ENCODE data around the gene HBB.

The HBB gene

DNA sequence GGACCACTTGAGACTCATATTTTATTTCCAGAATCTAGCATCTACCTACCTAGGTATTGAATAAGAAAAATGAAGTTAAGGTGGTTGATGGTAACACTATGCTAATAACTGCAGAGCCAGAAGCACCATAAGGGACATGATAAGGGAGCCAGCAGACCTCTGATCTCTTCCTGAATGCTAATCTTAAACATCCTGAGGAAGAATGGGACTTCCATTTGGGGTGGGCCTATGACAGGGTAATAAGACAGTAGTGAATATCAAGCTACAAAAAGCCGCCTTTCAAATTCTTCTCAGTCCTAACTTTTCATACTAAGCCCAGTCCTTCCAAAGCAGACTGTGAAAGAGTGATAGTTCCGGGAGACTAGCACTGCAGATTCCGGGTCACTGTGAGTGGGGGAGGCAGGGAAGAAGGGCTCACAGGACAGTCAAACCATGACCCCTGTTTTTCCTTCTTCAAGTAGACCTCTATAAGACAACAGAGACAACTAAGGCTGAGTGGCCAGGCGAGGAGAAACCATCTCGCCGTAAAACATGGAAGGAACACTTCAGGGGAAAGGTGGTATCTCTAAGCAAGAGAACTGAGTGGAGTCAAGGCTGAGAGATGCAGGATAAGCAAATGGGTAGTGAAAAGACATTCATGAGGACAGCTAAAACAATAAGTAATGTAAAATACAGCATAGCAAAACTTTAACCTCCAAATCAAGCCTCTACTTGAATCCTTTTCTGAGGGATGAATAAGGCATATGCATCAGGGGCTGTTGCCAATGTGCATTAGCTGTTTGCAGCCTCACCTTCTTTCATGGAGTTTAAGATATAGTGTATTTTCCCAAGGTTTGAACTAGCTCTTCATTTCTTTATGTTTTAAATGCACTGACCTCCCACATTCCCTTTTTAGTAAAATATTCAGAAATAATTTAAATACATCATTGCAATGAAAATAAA, 2.1 kb downstream of the HBB start:
- no peak for DNase-seq

DNA sequence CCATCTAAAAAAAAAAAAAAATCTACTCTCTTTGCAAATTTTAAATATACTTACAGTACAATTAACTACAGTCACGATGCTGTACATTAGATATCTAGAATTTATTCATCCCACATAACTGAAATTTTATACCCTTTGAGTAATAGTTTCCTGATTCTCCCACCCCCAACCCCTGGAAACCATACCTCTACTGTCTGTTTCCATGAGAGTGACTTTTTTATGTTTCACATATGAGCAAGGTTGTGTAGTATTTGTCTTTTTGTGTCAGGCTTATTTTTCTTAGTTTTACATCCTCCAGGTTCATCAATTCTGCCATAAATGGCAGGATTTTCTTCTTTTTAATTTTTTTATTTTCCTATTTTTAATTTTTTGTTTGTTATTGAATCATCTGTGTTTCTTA, 3.2 kb downstream of the HBB start:
- no peak for DNase-seq

DNA sequence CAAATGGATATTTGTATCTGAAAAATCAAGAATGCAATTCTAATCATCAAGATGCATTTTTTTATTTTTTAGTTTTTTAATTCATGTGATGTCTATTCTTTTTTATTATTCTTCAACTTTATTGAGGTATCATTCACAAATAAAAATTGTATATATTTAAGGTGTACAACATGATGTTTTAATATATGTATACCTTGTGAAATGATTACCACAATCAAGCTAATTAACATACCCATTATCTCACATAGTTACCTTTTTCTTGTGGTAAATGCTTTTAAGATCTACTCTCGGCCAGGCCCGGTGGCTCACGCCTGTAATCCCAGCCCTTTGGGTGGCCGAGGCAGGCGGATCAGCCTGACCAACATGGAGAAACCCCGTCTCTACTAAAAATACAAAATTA, 3.7 kb downstream of the HBB start:
- DNase-seq: no peak

DNA sequence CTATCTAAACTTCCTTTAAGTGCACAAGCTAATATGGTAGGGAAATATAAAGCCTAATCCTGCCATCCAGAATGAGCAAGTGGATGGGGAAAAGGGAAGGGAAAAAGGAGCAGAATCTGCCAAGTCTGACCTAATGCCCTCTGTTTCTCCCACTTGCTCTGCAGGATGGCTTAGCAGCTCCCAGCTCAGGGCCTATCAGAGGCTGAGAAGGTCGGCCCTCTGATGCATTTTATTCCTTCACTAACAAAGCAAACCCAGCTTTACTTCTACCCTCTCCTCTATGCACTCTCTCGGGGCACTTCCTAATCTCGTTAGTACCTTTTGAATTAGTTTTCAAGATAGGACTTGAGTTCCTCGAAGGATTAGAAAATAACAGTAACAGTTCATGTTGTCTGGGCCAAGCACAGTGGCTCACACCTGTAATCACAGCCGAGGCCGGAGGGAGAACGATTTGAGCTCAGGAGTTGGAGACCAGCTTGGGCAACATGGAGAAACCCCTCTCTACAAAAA, 16.4 kb downstream of the HBB start:
- no peak for DNase-seq

DNA sequence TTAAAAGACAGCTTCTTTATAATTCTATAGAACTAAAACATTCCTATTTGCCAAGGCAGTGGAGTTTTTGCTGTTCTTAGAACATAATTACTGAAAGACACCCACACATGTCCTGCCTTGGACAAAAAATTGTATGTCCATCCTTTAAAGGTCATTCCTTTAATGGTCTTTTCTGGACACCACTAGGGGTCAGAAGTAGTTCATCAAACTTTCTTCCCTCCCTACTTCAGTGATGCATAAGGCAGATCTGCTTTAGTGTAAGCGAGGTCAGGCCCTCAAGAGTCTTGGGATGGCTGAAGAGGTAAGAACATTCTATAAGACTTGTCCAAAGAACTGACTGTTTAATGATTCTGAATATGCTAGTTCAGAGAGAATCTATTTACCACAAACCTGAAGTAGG, 22.1 kb downstream of the HBB start:
- DNase-seq: peak; percentile 46 to 70 (median 66)

DNA sequence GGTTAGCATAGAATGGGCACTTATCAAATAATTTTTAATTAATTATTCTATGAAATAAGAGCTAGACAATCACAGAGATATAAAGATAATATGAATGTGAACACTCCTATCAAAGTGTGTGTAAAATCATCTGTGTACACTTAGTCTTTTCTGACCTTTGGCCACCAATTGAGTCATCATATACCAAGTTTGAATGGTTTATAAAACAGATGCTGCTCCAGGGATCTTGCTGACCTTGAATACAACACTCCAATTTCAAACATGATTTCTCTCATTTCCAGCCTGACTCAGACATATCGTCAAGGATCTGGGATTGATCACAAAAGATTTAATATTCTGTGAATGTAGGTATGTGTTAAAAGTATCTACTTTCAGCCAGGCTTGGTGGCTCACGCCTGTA, 23.5 kb downstream of the HBB start:
- DNase-seq: no peak

DNA sequence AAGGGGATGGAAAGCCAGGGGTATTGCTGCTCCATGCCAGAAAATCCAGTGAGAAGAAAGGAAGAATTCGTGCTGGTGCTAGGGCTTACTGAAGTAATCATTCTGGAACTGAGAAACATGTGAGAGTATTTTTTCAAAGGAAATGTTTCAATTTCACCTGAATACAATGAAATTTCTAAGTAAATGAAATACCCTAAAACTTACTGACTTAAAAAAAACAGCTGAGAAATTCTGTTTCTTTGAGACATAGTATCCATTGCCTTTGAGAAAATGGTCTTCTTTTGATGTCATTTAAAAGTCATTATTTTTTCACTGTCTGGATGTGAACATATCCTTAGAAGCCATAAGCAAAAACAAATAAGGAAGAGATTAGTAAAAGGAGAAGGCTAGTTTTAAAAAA, 26.3 kb downstream of the HBB start, which contains the start of gene OR51V1:
TSS of gene OR51V1 (minus strand) at position 101 of the 400 bp plus-strand sequence. CDS start at position 101, 0 bp downstream.
- no peak for DNase-seq

DNA sequence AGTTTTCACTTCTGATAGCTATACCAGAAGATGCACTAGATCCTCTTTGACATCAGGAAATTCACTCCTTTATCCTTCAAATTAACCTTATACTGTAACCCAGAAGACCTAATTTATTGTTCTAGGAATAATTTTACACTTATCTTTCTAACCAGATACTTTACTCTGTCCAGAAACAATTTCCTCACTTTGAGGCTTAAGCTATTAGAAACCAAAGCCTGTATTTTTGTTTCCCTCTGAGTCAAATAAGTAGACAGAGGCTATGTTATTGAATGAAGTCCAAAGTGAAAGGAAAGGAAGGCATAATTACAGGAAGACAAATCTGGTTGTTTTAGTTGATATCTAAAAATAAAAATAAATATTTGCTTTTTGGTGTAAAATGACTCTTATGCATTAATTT, 28.6 kb downstream of the HBB start:
- no peak for DNase-seq

DNA sequence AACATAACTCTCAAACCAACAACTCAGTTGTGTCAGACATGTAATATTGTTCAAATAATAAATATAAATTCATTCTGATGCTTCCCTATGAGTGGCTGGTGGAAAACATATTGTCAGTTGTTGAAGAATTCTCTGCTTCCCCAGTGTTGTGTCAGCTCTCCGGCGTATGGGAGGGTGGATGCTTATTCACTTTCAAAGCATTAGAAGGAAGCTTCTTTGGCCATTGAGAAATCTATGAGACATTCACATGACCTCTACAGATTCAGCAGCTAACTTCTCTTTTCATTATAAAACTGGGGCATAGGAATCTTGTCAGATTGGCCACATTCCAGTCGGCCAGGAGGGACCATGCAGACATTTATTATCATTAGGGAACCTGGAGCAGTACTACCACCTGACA, 29.3 kb downstream of the HBB start:
- DNase-seq: peak; percentile 66 to 75 (median 74)

DNA sequence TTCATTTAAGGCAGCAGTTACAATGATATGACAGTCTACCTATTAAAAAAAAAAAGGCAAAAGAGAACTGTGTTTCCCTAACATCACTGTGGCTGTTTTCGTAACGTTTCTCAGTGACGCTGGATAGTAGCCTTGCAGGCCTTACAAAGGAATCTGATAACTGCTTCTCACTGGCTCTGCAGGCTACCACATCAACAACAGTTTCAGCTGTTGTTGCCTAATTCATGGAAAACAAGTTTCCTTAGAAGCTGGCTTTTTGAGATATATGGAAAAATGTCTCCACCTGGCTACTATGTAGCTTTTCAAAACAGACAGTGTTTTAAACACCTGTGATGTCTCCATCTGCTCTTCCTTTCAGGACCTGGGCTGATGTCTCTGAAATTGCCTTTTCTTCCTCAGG, 30.1 kb downstream of the HBB start:
- no peak for DNase-seq

DNA sequence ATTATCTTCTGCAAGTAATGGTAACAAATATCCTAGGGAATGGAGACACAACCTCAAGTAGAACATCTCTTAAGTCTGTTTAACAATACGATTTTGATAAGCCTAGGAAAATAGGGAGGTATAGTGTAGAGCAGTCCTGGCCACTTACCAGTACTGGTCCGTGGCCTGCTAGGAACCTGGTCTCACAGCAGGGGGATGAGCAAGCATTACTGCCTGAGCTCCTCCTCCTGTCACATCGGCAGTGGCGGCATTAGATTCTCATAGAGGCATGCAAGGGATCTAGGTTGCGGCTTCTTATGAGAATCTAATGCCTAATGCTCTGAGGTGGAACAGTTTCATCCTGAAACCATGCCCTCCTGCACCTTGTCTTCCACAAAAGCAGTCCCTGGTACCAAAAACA, 30.8 kb downstream of the HBB start:
- DNase-seq: no peak

DNA sequence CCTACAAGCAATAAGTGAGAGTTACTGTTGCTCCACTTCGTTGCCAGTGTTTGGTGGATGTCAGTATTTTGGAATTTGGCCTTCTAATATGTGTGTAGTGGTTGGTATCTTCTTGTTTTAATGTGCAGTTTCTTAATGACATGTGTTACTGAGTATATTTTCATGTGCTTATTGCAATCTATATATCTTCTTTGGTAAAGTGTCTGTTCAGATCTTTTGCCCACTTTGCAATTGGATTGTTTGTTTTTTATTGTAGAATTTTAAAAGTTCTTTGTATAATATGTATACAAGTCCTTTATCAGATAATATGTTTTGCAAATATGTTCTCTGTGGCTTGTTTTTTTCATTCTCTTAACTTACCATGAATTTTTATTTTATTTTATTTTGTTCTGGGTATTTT, 34.1 kb downstream of the HBB start:
- DNase-seq: no peak

DNA sequence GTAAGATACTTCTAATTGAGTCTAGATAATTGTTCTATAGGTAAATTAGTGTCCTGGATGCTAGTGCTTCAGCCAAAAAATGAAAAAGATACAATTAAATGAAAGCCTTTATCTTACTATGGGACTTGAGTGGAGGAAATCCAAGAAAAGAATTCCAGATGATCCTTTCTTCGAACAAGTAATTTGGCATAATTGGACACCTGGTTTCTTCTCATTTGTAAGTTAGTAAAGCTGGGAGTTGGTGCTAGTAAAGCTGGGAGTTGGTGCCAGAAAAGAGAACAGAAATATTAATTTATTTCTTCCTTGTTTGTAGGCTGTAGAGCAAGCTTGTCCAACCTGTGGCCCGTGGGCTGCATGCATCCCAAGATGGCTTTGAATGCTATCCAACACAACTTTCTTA, 38.7 kb downstream of the HBB start:
- DNase-seq: no peak

DNA sequence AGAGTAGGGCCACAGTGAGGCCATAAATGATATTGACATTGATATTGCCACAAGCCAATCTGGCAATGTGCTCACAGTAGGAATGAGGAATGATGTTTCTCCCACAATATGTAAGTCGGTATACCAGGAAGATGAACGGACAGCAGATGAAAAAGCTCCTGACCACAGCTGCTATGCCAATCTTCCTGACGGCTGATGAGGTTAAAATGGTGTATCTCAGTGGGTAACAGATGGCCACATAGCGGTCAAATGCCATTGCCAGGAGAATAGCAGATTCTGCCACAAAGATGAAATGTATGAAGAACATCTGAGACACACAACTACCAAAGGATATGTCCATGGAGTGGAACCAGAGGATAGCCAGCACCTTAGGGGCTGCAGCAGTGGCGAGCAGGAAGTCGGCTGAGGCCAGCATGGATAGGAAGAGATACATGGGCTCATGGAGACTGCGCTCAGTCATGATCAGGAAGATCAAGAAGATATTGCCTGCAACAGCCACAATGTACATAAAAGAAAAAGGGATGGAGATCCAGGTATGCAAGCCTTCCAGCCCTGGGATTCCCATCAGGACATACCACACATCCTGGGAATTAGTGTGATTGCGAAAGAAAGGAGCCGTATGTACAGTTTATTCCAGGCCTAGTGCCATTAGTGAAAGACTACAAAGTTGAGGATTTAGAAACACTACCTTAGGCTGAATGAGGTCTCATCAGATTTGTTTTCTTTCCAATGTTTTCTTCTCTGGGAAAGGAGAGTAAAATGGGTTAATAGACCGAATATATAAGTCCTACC, 48.6 kb downstream of the HBB start:
- no peak for DNase-seq
